Osteocyte (in vitro differentiated cells): ENCODE results near the gene PCDHA9. TPM values are rescaled to one million over a fixed set of nuclear protein-coding genes. Genes with fewer than 3 reads are reported as not detected.

Source experiments
- total RNA-seq: library from RNA; stranded (reverse); gene quantifications from 2 replicates; pipeline ENCODE4 v1.2.1, GENCODE V29; 2021

PCDHA9 gene
- total RNA-seq, 1 donor from 2014 or later, result 1.7 TPM

Other genes with a start within 250 kb of the PCDHA9 start
- gene CD14, start 215.2 kb upstream of the PCDHA9 start, total RNA-seq, result not detected in 2 replicates
- 10.4 and 10.5 TPM in 2 replicates for gene TMCO6, start 208.9 kb upstream of the PCDHA9 start, total RNA-seq
- 44.5 and 50.2 TPM in 2 replicates for gene NDUFA2, start 200.8 kb upstream of the PCDHA9 start, total RNA-seq
- 86.5 and 89.9 TPM in 2 replicates for gene IK, start 200.6 kb upstream of the PCDHA9 start, total RNA-seq
- 28.3 and 28.9 TPM in 2 replicates for gene WDR55, start 183.5 kb upstream of the PCDHA9 start, total RNA-seq
- gene DND1, start 174.8 kb upstream of the PCDHA9 start, total RNA-seq, result 1.6 and 1.9 TPM in 2 replicates
- gene HARS1, start 157.0 kb upstream of the PCDHA9 start, total RNA-seq, result 65.3 and 69.0 TPM in 2 replicates
- gene HARS2, start 156.9 kb upstream of the PCDHA9 start, total RNA-seq, result 27.2 and 28.8 TPM in 2 replicates
- 47.5 and 50.9 TPM in 2 replicates for gene ZMAT2, start 147.9 kb upstream of the PCDHA9 start, total RNA-seq
- not detected in 2 replicates for gene PCDHA1, start 62.2 kb upstream of the PCDHA9 start, total RNA-seq
- 0.99 and 1.6 TPM in 2 replicates for gene PCDHA2, start 53.5 kb upstream of the PCDHA9 start, total RNA-seq
- 0.19 and 0.42 TPM in 2 replicates for gene PCDHA3, start 47.3 kb upstream of the PCDHA9 start, total RNA-seq
- 12.2 and 12.8 TPM in 2 replicates for gene PCDHA4, start 41.3 kb upstream of the PCDHA9 start, total RNA-seq
- gene PCDHA5, start 26.8 kb upstream of the PCDHA9 start, total RNA-seq, result 1.0 and 1.1 TPM in 2 replicates
- gene PCDHA6, start 20.4 kb upstream of the PCDHA9 start, total RNA-seq, result 20.2 TPM in 2 replicates
- gene PCDHA7, start 14.1 kb upstream of the PCDHA9 start, total RNA-seq, result 2.0 and 2.1 TPM in 2 replicates
- gene PCDHA8, start 7.2 kb upstream of the PCDHA9 start, total RNA-seq, result 1.9 and 2.0 TPM in 2 replicates
- gene PCDHA10, start 7.5 kb downstream of the PCDHA9 start, total RNA-seq, result 6.0 and 6.1 TPM in 2 replicates
- gene PCDHA11, start 20.6 kb downstream of the PCDHA9 start, total RNA-seq, result 7.2 and 8.2 TPM in 2 replicates
- gene PCDHA12, start 26.9 kb downstream of the PCDHA9 start, total RNA-seq, result 9.1 and 12.4 TPM in 2 replicates
- 1.5 and 1.7 TPM in 2 replicates for gene PCDHA13, start 33.7 kb downstream of the PCDHA9 start, total RNA-seq
- gene PCDHAC1, start 77.9 kb downstream of the PCDHA9 start, total RNA-seq, result 3.3 TPM in 2 replicates
- 2.3 and 3.0 TPM in 2 replicates for gene PCDHAC2, start 118.1 kb downstream of the PCDHA9 start, total RNA-seq
- gene PCDHB1, start 203.0 kb downstream of the PCDHA9 start, total RNA-seq, result 0.03 and 0.05 TPM in 2 replicates
- 91.5 and 92.7 TPM in 2 replicates for gene PCDHB2, start 246.2 kb downstream of the PCDHA9 start, total RNA-seq